Measurements from ENCODE around the gene HOXC9. TPM values are rescaled to one million over a fixed set of nuclear protein-coding genes. Genes with fewer than 3 reads are reported as not detected.
A peak's percentile ranks its signal among the peaks of the same experiment; 100 is the strongest.

HOXC9 gene
- total and polyA plus RNA-seq, 9 of the 15 experiments (the other 6 are each of a cell fraction or from before 2014, with no cell fraction given): 1.1 to 10.5 (median 9.3) TPM

GRCh38 chr12:54018468-54018984 lies 18.6 kb downstream of the HOXC9 start (continued):
- peak; percentile 40; the same call in 1 of the 2 replicates for TF ChIP-seq CREB3L1 (IDR thresholded peaks at IDR 0.05; ENCODE audit: borderline replicate concordance, low read depth)
- TF ChIP-seq GTF2F1 (IDR thresholded peaks at IDR 0.05; ENCODE audit: low read depth, low read length): no peak
- TF ChIP-seq ZBTB43 (CRISPR knock-in tag; IDR thresholded peaks at IDR 0.05): no peak
- TF ChIP-seq ESRRB (CRISPR knock-in tag; IDR thresholded peaks at IDR 0.05; ENCODE audit: borderline replicate concordance): no peak
- TF ChIP-seq CREM (IDR thresholded peaks at IDR 0.05; ENCODE audit: low read depth): peak; percentile 58; the same call in 1 of the 2 replicates
- TF ChIP-seq SMARCC2 (IDR thresholded peaks at IDR 0.05; ENCODE audit: low read depth): peak; percentile 19; the same call in 1 of the 2 replicates
- TF ChIP-seq POLR2A (conservative IDR thresholded peaks at IDR 0.05): peak; percentile 26; the same call in 1 of the 2 replicates
- TF ChIP-seq SMARCA5 (IDR thresholded peaks at IDR 0.05): 0 out of 2 replicates have a peak, but pooled peaks have one; percentile 1
- peak; percentile 15; the same call in 1 of the 2 replicates for TF ChIP-seq MYC (IDR thresholded peaks at IDR 0.05; ENCODE audit: low read depth, low read length)
- no peak for TF ChIP-seq MYC (CRISPR knock-in tag; IDR thresholded peaks at IDR 0.05; ENCODE audit: borderline replicate concordance, low read depth)
- TF ChIP-seq SUPT5H (IDR thresholded peaks at IDR 0.05): peak; percentile 27; the same call in 1 of the 2 replicates
- TF ChIP-seq GABPA (tag; conservative IDR thresholded peaks at IDR 0.05; ENCODE audit: low read depth): 0 out of 2 replicates have a peak, but pooled peaks have one; percentile 3
- TF ChIP-seq FOXJ3 (CRISPR knock-in tag; IDR thresholded peaks at IDR 0.05): no peak
- TF ChIP-seq L3MBTL2 (IDR thresholded peaks at IDR 0.05): peak; percentile 31; the same call in 1 of the 2 replicates
- no peak for TF ChIP-seq HNRNPLL (IDR thresholded peaks at IDR 0.05; ENCODE audit: low read depth, low read length, poor library complexity, severe bottlenecking)
